GM12878 (cell line): Measurements from ENCODE around the gene MYH9. TPM values are rescaled to one million over a fixed set of nuclear protein-coding genes. Genes with fewer than 3 reads are reported as not detected.

Experiments used
- ATAC-seq: fragments of 200-7000 bp; cut with Tn5 transposase; 3 replicates; pipeline ENCODE4 v1.9.1; 2020; ENCODE audit warnings: mild to moderate bottlenecking, moderate library complexity
- BruUV-seq: library from RNA; stranded (reverse); fragments of 400-500 nt; replicated peaks from 2 replicates; lab custom pipeline; 2021; lab: Mats Ljungman, UMichigan
- CTCF ChIA-PET: fragments of 300-600 bp; sonication (Branson Sonifier 250); formaldehyde crosslinking; extraction: SDS; loops from one replicate; lab custom pipeline; 2021; ENCODE audit warnings: inconsistent platforms; lab: Yijun Ruan, JAX
- POLR2A ChIA-PET: fragments of 350-600 bp; formaldehyde crosslinking; extraction: SDS; loops from one replicate; lab custom pipeline; 2021; ENCODE audit warnings: inconsistent platforms; lab: Charles Lee
- RAD21 ChIA-PET: fragments of 300-600 bp; sonication (Branson Sonifier 250); formaldehyde crosslinking; loops from one replicate; lab custom pipeline; 2023; ENCODE audit warnings: antibody characterized with exemption; ENCODE audit not compliant: unreplicated experiment; lab: Charles Lee
- SMC1A ChIA-PET: fragments of 300-600 bp; sonication (Branson Sonifier 250); formaldehyde crosslinking; loops from one replicate; lab custom pipeline; 2023; ENCODE audit not compliant: unreplicated experiment, uncharacterized antibody; lab: Charles Lee
- DNase-seq: peaks from one replicate; pipeline ENCODE4 v3.0.0-alpha.2; 2011; ENCODE audit warnings: low read depth, low spot score
- FAIRE-seq: peaks from 3 replicates; lab custom pipeline; 2011; peaks lifted over from hg19 to GRCh38; lab: Jason Lieb, UNC
- H2AFZ ChIP-seq: 2 replicates; pipeline ENCODE4 v1.6.0; 2011; ENCODE audit warnings: low read depth, low read length, control low read depth; ENCODE audit not compliant: control insufficient read depth
- H3K27ac ChIP-seq: 2 replicates; pipeline ENCODE4 v1.5.1; 2011; ENCODE audit warnings: control low read depth; ENCODE audit not compliant: control insufficient read depth, insufficient read depth
- H3K27me3 ChIP-seq, 2 experiments: replicated peaks in 1 of 2; 2 replicates each; pipeline versions ENCODE4 v1.6.0 to v1.6.1; 2011; ENCODE audit warnings: low read length in 1 of 2; ENCODE audit not compliant: control insufficient read depth in 2 of 2, insufficient read depth in 2 of 2
- H3K36me3 ChIP-seq, 2 experiments: 2 replicates each; pipeline ENCODE4 v1.5.1; 2011; ENCODE audit warnings: low read length in 1 of 2; ENCODE audit not compliant: control insufficient read depth in 2 of 2, insufficient read depth in 2 of 2
- H3K4me1 ChIP-seq: 2 replicates; pipeline ENCODE4 v1.6.1; 2011; ENCODE audit warnings: mild to moderate bottlenecking, low read length, moderate library complexity, mixed read lengths; ENCODE audit not compliant: control insufficient read depth, insufficient read depth
- H3K4me2 ChIP-seq: 2 replicates; pipeline ENCODE4 v1.6.0; 2011; ENCODE audit warnings: control low read depth; ENCODE audit not compliant: control insufficient read depth, insufficient read depth
- H3K4me3 ChIP-seq: fragments of 200-600 bp; sonication (generic); 2 replicates; pipeline ENCODE4 v1.5.1; 2016
- H3K79me2 ChIP-seq: 2 replicates; pipeline ENCODE4 v1.6.0; 2011; ENCODE audit warnings: low read length; ENCODE audit not compliant: control insufficient read depth, insufficient read depth
- H3K9ac ChIP-seq: 2 replicates; pipeline ENCODE4 v1.8.0; 2011; ENCODE audit warnings: low read length, control low read depth, mixed read lengths; ENCODE audit not compliant: control insufficient read depth, insufficient read depth
- H3K9me3 ChIP-seq: replicated peaks from 3 replicates; pipeline ENCODE4 v1.5.1; 2011; ENCODE audit warnings: mild to moderate bottlenecking, low read length; ENCODE audit not compliant: control insufficient read depth, insufficient read depth
- H4K20me1 ChIP-seq: 2 replicates; pipeline ENCODE4 v1.6.0; 2011; ENCODE audit not compliant: control insufficient read depth, insufficient read depth
- CHD4 ChIP-seq: fragments of 200-600 bp; sonication (generic); IDR thresholded peaks from 2 replicates; pipeline ENCODE4 v1.6.1; 2016; ENCODE audit warnings: mild to moderate bottlenecking
- CTCF ChIP-seq, 3 experiments: IDR thresholded peaks in 2 of 3; conservative IDR thresholded peaks in 1 of 3; 2 replicates each; pipeline ENCODE4 v1.5.1; 2011; ENCODE audit warnings: low read depth in 3 of 3, low read length in 3 of 3, mild to moderate bottlenecking in 3 of 3, control low read depth in 2 of 3, moderate library complexity in 2 of 3, inconsistent platforms in 1 of 3, mixed read lengths in 1 of 3; ENCODE audit not compliant: control insufficient read depth in 2 of 3, insufficient read depth in 1 of 3; ENCODE audit errors: extremely low read depth in 1 of 3
- FOXM1 ChIP-seq: IDR thresholded peaks from 2 replicates; pipeline ENCODE4 v1.6.1; 2012; ENCODE audit warnings: low read depth, mild to moderate bottlenecking, inconsistent platforms, low read length, moderate library complexity
- GATAD2B ChIP-seq: fragments of 450-650 bp; conservative IDR thresholded peaks from 2 replicates; pipeline ENCODE4 v1.6.1; 2017; ENCODE audit warnings: low read depth, mild to moderate bottlenecking, moderate library complexity
- IKZF1 ChIP-seq: fragments of 450-650 bp; conservative IDR thresholded peaks from 2 replicates; pipeline ENCODE4 v1.6.1; 2017; ENCODE audit warnings: antibody characterized with exemption, mild to moderate bottlenecking
- JUNB ChIP-seq: IDR thresholded peaks from 2 replicates; pipeline ENCODE4 v1.6.1; 2016; ENCODE audit warnings: antibody characterized with exemption, mild to moderate bottlenecking
- KLF5 ChIP-seq: fragments of 450-650 bp; IDR thresholded peaks from 2 replicates; pipeline ENCODE4 v1.6.1; 2014; ENCODE audit warnings: mild to moderate bottlenecking; ENCODE audit not compliant: partially characterized antibody
- MEF2B ChIP-seq: fragments of 450-650 bp; IDR thresholded peaks from 2 replicates; pipeline ENCODE4 v1.6.1; 2018; ENCODE audit warnings: mild to moderate bottlenecking, moderate library complexity; ENCODE audit not compliant: partially characterized antibody, poor library complexity, severe bottlenecking
- MXI1 ChIP-seq: fragments of 150-350 bp; IDR thresholded peaks from 2 replicates; pipeline ENCODE4 v1.6.1; 2011; ENCODE audit warnings: low read depth, mild to moderate bottlenecking, inconsistent platforms, low read length, improper control_type of control experiment
- NFYB ChIP-seq: IDR thresholded peaks from 2 replicates; pipeline ENCODE4 v1.6.1; 2011; ENCODE audit warnings: low read depth, mild to moderate bottlenecking, low read length, improper control_type of control experiment, moderate library complexity; ENCODE audit not compliant: insufficient read depth
- POLR2AphosphoS2 ChIP-seq: IDR thresholded peaks from 2 replicates; pipeline ENCODE4 v1.6.1; 2011; ENCODE audit warnings: low read depth, mild to moderate bottlenecking, low read length, improper control_type of control experiment, moderate library complexity
- RB1 ChIP-seq: fragments of 450-650 bp; formaldehyde crosslinking; IDR thresholded peaks from 2 replicates; pipeline ENCODE4 v1.6.1; 2017; ENCODE audit warnings: mild to moderate bottlenecking, borderline replicate concordance
- RCOR1 ChIP-seq: conservative IDR thresholded peaks from 2 replicates; pipeline ENCODE4 v1.6.1; 2012; ENCODE audit warnings: low read depth, low read length, improper control_type of control experiment
- SKIL ChIP-seq: fragments of 450-650 bp; IDR thresholded peaks from 2 replicates; pipeline ENCODE4 v1.6.1; 2017; ENCODE audit warnings: mild to moderate bottlenecking, low read depth, inconsistent platforms; ENCODE audit not compliant: poor library complexity, severe bottlenecking
- SMARCA5 ChIP-seq: fragments of 450-650 bp; IDR thresholded peaks from 2 replicates; pipeline ENCODE4 v1.6.1; 2017; ENCODE audit warnings: mild to moderate bottlenecking
- SMC3 ChIP-seq: IDR thresholded peaks from 2 replicates; pipeline ENCODE4 v1.6.1; 2011; ENCODE audit warnings: low read length, improper control_type of control experiment, borderline replicate concordance
- SREBF1 ChIP-seq: IDR thresholded peaks from 2 replicates; pipeline ENCODE4 v1.6.1; 2012; ENCODE audit warnings: mild to moderate bottlenecking, low read length
- YY1 ChIP-seq: IDR thresholded peaks from 2 replicates; pipeline ENCODE4 v1.6.1; 2011; ENCODE audit warnings: low read depth, mild to moderate bottlenecking, low read length
- WGBS: methylation state at CpG from one replicate; pipeline ENCODE4 v1.1.6; 2016; ENCODE audit warnings: low lambda C conversion rate; ENCODE audit not compliant: insufficient replicate concordance, insufficient coverage; ENCODE audit errors: missing lambda C conversion rate; 5-methylcytosine and 5-hydroxymethylcytosine counted together
- in situ Hi-C: fragments of 300-500 bp; cut with MboI; formaldehyde crosslinking; loops from 9 replicates; pipeline ENCODE4 v1.14.3; 2018; ENCODE audit warnings: mixed read lengths
- intact Hi-C: fragments of 100-400 bp; cut with micrococcal nuclease; formaldehyde crosslinking; loops from one replicate; pipeline ENCODE4 v1.14.2; 2022; ENCODE audit not compliant: unreplicated experiment
- polyA plus RNA-seq, 11 experiments: library from polyadenylated mRNA; depleted of rRNA in 4 of 11; unstranded in 6 of 11; stranded (reverse) in 5 of 11; fragments of >200 nt; fragmentation: Nextera tagmentation in 4 of 11; fragmentation: Illumina TruSeq in 1 of 11; extraction: Ambion mirVana in 4 of 11; extraction: Trizol in 1 of 11; gene quantifications; 1 replicate in 1 of 11; 2 replicates in 10 of 11; pipeline versions ENCODE4 v1.2.1 to v1.2.3, GENCODE V29; 2011 to 2016; ENCODE audit warnings: inconsistent platforms in 2 of 11, missing spikeins in 2 of 11, low read depth in 1 of 11
- total RNA-seq, 4 experiments: library from RNA; depleted of rRNA in 3 of 4; stranded (reverse); fragments of >200 nt in 3 of 4; fragmentation: Illumina TruSeq in 1 of 4; extraction: Trizol in 1 of 4; gene quantifications; 2 replicates each; pipeline versions ENCODE4 v1.2.1 to v1.2.3, GENCODE V29; 2013 to 2021

MYH9 gene
- total and polyA plus RNA-seq, 10 of the 15 experiments (the other 5 are each of a cell fraction or from before 2014, with no cell fraction given), result 5.1 to 525 (median 145) TPM

- Histone ChIP-seq H3K27me3 (no peaks in the 10 kb centered on the region), H3K4me1 (peaks cover 6% of the 10 kb centered on the region), H3K9me3 (no peaks in the 10 kb centered on the region), H3K9ac (no peak overlapping the region), H3K36me3 (no peaks in the 10 kb centered on the region; a peak in 1 of 4 replicates), H3K4me2 (no peak overlapping the region), H4K20me1 (no peaks in the 10 kb centered on the region), H3K27ac (no peak overlapping the region), H3K4me3 (no peak overlapping the region), H3K79me2 (no peaks in the 10 kb centered on the region), H2AFZ (no peak overlapping the region)
- in situ Hi-C loops, result loop anchor here (5.0 kb wide), 1 partner anchor 82 kb away; no protein-coding TSS in a partner anchor
- WGBS, result 52% methylated on average over 5 of the region's 5 CpGs
- POLR2A ChIA-PET, result no interaction called here
- FAIRE-seq (no peak), ATAC-seq (no peak), DNase-seq (no peak)
- SMC1A ChIA-PET, result interaction anchor here (1.0 to 3.1 kb wide), 5 partner anchors 25 to 96 kb away, joined by 3 to 18 read pairs (median 10); no protein-coding TSS in a partner anchor
- CTCF ChIA-PET, result interaction anchor here (0.6 to 5.4 kb wide), 9 partner anchors 9 to 209 kb away, joined by 3 to 94 read pairs (median 4); partner anchors contain the start of gene APOL2
- BruUV-seq, result no TSS peak
- intact Hi-C loops, result no loop called here
- RAD21 ChIA-PET, result interaction anchor here (2.0 to 2.6 kb wide), 3 partner anchors 21 to 80 kb away, joined by 6 to 11 read pairs (median 8); partner anchors contain the start of genes APOL1 and APOL2
- TF ChIP-seq RB1, result no peak
- TF ChIP-seq MEF2B, result no peak
- no peak for TF ChIP-seq CTCF (IDR thresholded peaks at IDR 0.05 in 2 of 3, conservative IDR thresholded peaks at IDR 0.05 in 1 of 3; ENCODE audit: control insufficient read depth in 2 of 3, extremely low read depth in 1 of 3, insufficient read depth in 1 of 3, low read depth in 3 of 3, low read length in 3 of 3)
- TF ChIP-seq SMARCA5, result no peak
- no peak for TF ChIP-seq POLR2AphosphoS2
- TF ChIP-seq GATAD2B, result no peak
- no peak for TF ChIP-seq MXI1
- TF ChIP-seq YY1, result no peak
- no peak for TF ChIP-seq SREBF1
- TF ChIP-seq KLF5, result no peak
- no peak for TF ChIP-seq JUNB
- no peak for TF ChIP-seq RCOR1
- TF ChIP-seq SMC3, result no peak
- no peak for TF ChIP-seq FOXM1
- no peak for TF ChIP-seq IKZF1
- TF ChIP-seq CHD4, result no peak
- TF ChIP-seq NFYB, result no peak
- TF ChIP-seq SKIL, result no peak
These were observed 113.2 kb downstream of the MYH9 start for GRCh38 chr22:36274531-36274930.
